ENCODE data around the gene PRM1. TPM values are rescaled to one million over a fixed set of nuclear protein-coding genes. Genes with fewer than 3 reads are reported as not detected.
A peak's percentile ranks its signal among the peaks of the same experiment; 100 is the strongest.

Gene PRM1
- total and polyA plus RNA-seq, 2 of the 8 experiments (the other 6 are each of a cell fraction or from before 2014, with no cell fraction given), result 0.54 to 0.82 TPM

DNA sequence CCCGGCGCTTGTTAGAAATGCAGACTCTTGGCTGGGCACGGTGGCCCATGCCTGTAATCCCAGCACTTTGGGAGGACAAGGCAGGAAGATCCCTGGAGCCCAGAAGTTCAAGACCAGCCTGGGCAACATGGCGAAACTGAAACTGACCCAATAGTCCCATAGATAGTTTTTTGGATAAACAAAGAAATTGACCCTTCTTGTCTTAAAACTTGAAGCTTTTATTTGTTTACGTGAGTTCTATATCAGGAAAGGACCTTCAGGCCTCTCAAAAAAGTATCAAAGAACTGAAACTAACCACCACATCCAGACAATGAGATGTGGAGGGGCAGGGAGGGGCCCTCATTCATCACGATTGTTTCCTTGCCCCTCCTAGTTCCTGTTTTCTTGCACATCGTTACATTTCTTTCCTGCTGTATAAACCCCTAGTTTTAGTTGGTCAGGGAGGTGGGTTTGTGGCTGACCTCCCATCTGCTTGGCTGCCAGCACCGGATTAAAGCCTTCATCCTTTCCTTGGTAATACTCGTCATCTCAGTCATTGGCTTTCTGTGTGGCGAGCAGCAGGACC, 29.9 kb upstream of the PRM1 start:
- 91% methylated on average over 10 of the region's 10 CpGs; no CpG with 5 or more reads in 1 of the 2 experiments for WGBS, 2 experiments (ENCODE audit: extremely low coverage in 1 of 2, insufficient coverage in 1 of 2, insufficient read length in 1 of 2, insufficient replicate concordance in 2 of 2, low coverage in 1 of 2, low lambda C conversion rate in 2 of 2, missing lambda C conversion rate in 1 of 2)
- FAIRE-seq (no peak), DNase-seq (ENCODE audit: low read depth in 1 of 2, low spot score in 2 of 2) (no peak)
- H2BK20ac ChIP-seq (ENCODE audit: low read length), result peak overlapping the region; percentile 97; the same call in 1 of the 2 replicates
- peak overlapping the region; percentile 28 for H2BK120ac ChIP-seq (replicated peaks; ENCODE audit: low read depth, low read length)
- no peak overlapping the region for H2AFZ ChIP-seq (ENCODE audit: low read length)
- peak overlapping the region; percentile 12 for H3K4ac ChIP-seq (replicated peaks; ENCODE audit: insufficient read length, low read depth, low read length)
- no peaks in the 10 kb centered on the region for H3K27me3 ChIP-seq (replicated peaks in 1 of 4; ENCODE audit: control insufficient read depth in 3 of 4, extremely low read depth in 1 of 4, insufficient read depth in 3 of 4, low read length in 3 of 4)
- H3K23me2 ChIP-seq (ENCODE audit: low read depth, low read length), result peaks cover 2% of the 10 kb centered on the region; the same call in 1 of the 2 replicates
- H3K79me1 ChIP-seq (ENCODE audit: low read depth, low read length), result no peaks in the 10 kb centered on the region
- H2BK15ac ChIP-seq (ENCODE audit: low read length), result peak overlapping the region; percentile 72; the same call in 1 of the 2 replicates
- H2BK12ac ChIP-seq (ENCODE audit: low read depth, low read length), result peak overlapping the region; percentile 68; the same call in 1 of the 2 replicates
- H4K5ac ChIP-seq (ENCODE audit: insufficient read length, low read depth, low read length), result no peak overlapping the region
- no peak overlapping the region for H3K18ac ChIP-seq (ENCODE audit: extremely low read depth, low read length)
- H3K4me2 ChIP-seq (ENCODE audit: insufficient read depth in 1 of 2, low read depth in 2 of 2, low read length in 2 of 2), result no peak overlapping the region
- H3K36me3 ChIP-seq (ENCODE audit: control insufficient read depth in 2 of 4, insufficient read depth in 4 of 4, low read length in 3 of 4), result no peaks in the 10 kb centered on the region
- H3K9ac ChIP-seq (replicated peaks in 1 of 4; ENCODE audit: extremely low read depth in 1 of 4, low read depth in 3 of 4, low read length in 3 of 4), result no peak overlapping the region
- ChIA-PET CTCF (ENCODE audit: partially characterized antibody) (interaction anchor here (0.6 to 1.5 kb wide), 4 partner anchors 13 to 54 kb away, joined by 3 to 4 read pairs (median 3); no protein-coding TSS in a partner anchor), POLR2A (ENCODE audit: partially characterized antibody) (interaction anchor here (1.0 to 3.5 kb wide), 5 partner anchors 23 to 55 kb away, joined by 3 to 27 read pairs (median 3); partner anchors contain the start of gene SOCS1)
- H4K8ac ChIP-seq (ENCODE audit: extremely low read depth, insufficient read depth, low read length), result no peak overlapping the region
- H4K20me1 ChIP-seq (replicated peaks in 1 of 2; ENCODE audit: control insufficient read depth in 1 of 2, insufficient read depth in 2 of 2, low read length in 2 of 2), result no peaks in the 10 kb centered on the region
- H3K4me3 ChIP-seq (ENCODE audit: extremely low read depth in 1 of 4, insufficient read depth in 2 of 4, low read depth in 3 of 4, low read length in 4 of 4), result no peak overlapping the region
- H4K91ac ChIP-seq (replicated peaks; ENCODE audit: insufficient read length, low read length), result peak overlapping the region; percentile 45
- peak overlapping the region; percentile 67; the same call in 1 of the 2 replicates for H2AK5ac ChIP-seq (ENCODE audit: low read depth, low read length)
- H3K79me2 ChIP-seq (ENCODE audit: control insufficient read depth in 1 of 2, insufficient read depth in 2 of 2, low read length in 2 of 2), result no peaks in the 10 kb centered on the region
- no peak overlapping the region for H3K27ac ChIP-seq (ENCODE audit: low read depth, low read length)
- no peak overlapping the region for H3K14ac ChIP-seq (ENCODE audit: insufficient read length)
- no peaks in the 10 kb centered on the region for H3K9me3 ChIP-seq (ENCODE audit: insufficient read depth in 2 of 2, low read depth in 1 of 2, low read length in 1 of 2)
- no peak overlapping the region for H3K56ac ChIP-seq (replicated peaks; ENCODE audit: insufficient read length, low read depth, low read length)
- peak overlapping the region; percentile 52; the same call in 1 of the 2 replicates for H2BK5ac ChIP-seq (ENCODE audit: low read depth, low read length)
- no peak overlapping the region for H3K23ac ChIP-seq (ENCODE audit: insufficient read length)
- H3K4me1 ChIP-seq (replicated peaks in 1 of 4; ENCODE audit: control insufficient read depth in 3 of 4, insufficient read depth in 4 of 4, low read length in 3 of 4), result peaks cover 18 to 38% (median 21%) of the 10 kb centered on the region in 4 experiments

All from H1 (cell line).